HG03103 (cell line): ENCODE data around the gene ARHGAP6.
A peak's percentile ranks its signal among the peaks of the same experiment; 100 is the strongest.
"Not testable (repeated sequence)": the region's sequence is repeated elsewhere in the genome, so short reads cannot be mapped to it uniquely, and the experiment has no call there.

Source experiments
- ATAC-seq: cut with Tn5 transposase; IDR thresholded peaks from one replicate; pipeline ENCODE4 v1.9.1; 2021; ENCODE audit warnings: low read depth; ENCODE audit not compliant: unreplicated experiment

Gene ARHGAP6

GRCh38 chrX:11367609-11368430 lies 297.9 kb downstream of the ARHGAP6 start:
- no peak for ATAC-seq

GRCh38 chrX:11366998-11367595 lies 298.6 kb downstream of the ARHGAP6 start:
- no peak for ATAC-seq

- no peak for ATAC-seq
Observed at GRCh38 chrX:11365426-11365825, 300.3 kb downstream of the ARHGAP6 start.

- no peak for ATAC-seq
Observed at GRCh38 chrX:11364835-11365234, 300.9 kb downstream of the ARHGAP6 start.

- not testable (repeated sequence) for ATAC-seq
Observed at GRCh38 chrX:11363825-11364224, 301.9 kb downstream of the ARHGAP6 start.

GRCh38 chrX:11363069-11363594 lies 302.6 kb downstream of the ARHGAP6 start:
- ATAC-seq = peak; percentile 95

GRCh38 chrX:11361666-11362065 lies 304.1 kb downstream of the ARHGAP6 start:
- ATAC-seq = not testable (repeated sequence)

- not testable (repeated sequence) for ATAC-seq
Observed at GRCh38 chrX:11355944-11356343, 309.8 kb downstream of the ARHGAP6 start.

- ATAC-seq = no peak
Observed at GRCh38 chrX:11355259-11355909, 310.3 kb downstream of the ARHGAP6 start.

GRCh38 chrX:11352296-11352741 lies 313.4 kb downstream of the ARHGAP6 start:
- ATAC-seq = no peak

GRCh38 chrX:11351375-11352295 lies 314.1 kb downstream of the ARHGAP6 start:
- ATAC-seq = no peak

- ATAC-seq = no peak
Observed at GRCh38 chrX:11349661-11350337, 315.9 kb downstream of the ARHGAP6 start.

GRCh38 chrX:11349020-11349419 lies 316.7 kb downstream of the ARHGAP6 start:
- ATAC-seq = no peak

- no peak for ATAC-seq
Observed at GRCh38 chrX:11347300-11347699, 318.4 kb downstream of the ARHGAP6 start.

- ATAC-seq = no peak
Observed at GRCh38 chrX:11346121-11346682, 319.5 kb downstream of the ARHGAP6 start.

- ATAC-seq = no peak
Observed at GRCh38 chrX:11342673-11343072, 323.0 kb downstream of the ARHGAP6 start.

GRCh38 chrX:11341274-11342201 lies 324.2 kb downstream of the ARHGAP6 start:
- ATAC-seq = peak; percentile 75

- ATAC-seq = no peak
Observed at GRCh38 chrX:11337292-11338009, 328.3 kb downstream of the ARHGAP6 start.
